ENCODE measurements around the gene CSRP3.
"Not testable (repeated sequence)": the region's sequence is repeated elsewhere in the genome, so short reads cannot be mapped to it uniquely, and the experiment has no call there.

CSRP3 gene

GRCh38 chr11:19163617-19164016 is 38.2 kb downstream of the CSRP3 start:
- no peaks in the 10 kb centered on the region for H3K9me3 ChIP-seq (ENCODE audit: control insufficient read depth, insufficient read depth, low read length)
- H3K36me3 ChIP-seq (ENCODE audit: control insufficient read depth, insufficient read depth, low read length): no peaks in the 10 kb centered on the region
- no peak overlapping the region for H3K4me3 ChIP-seq (ENCODE audit: low read length)
- no peak overlapping the region for H3K27ac ChIP-seq (ENCODE audit: low read length)
- H3K4me1 ChIP-seq (ENCODE audit: control insufficient read depth, insufficient read depth, low read length): no peaks in the 10 kb centered on the region
- H3K27me3 ChIP-seq (ENCODE audit: control insufficient read depth, insufficient read depth, low read length): no peaks in the 10 kb centered on the region
- WGBS (ENCODE audit: insufficient coverage, insufficient read length): no CpG with 5 or more reads among the region's 1 CpG
- DNase-seq (ENCODE audit: low read depth, low spot score): no peak

GRCh38 chr11:19162951-19163505 is 38.8 kb downstream of the CSRP3 start:
- no peak for DNase-seq (ENCODE audit: low read depth, low spot score)
- H3K4me3 ChIP-seq (ENCODE audit: low read length): no peak overlapping the region
- no CpG with 5 or more reads among the region's 1 CpG for WGBS (ENCODE audit: insufficient coverage, insufficient read length)
- no peaks in the 10 kb centered on the region for H3K9me3 ChIP-seq (ENCODE audit: control insufficient read depth, insufficient read depth, low read length)
- no peaks in the 10 kb centered on the region for H3K4me1 ChIP-seq (ENCODE audit: control insufficient read depth, insufficient read depth, low read length)
- H3K27me3 ChIP-seq (ENCODE audit: control insufficient read depth, insufficient read depth, low read length): no peaks in the 10 kb centered on the region
- H3K36me3 ChIP-seq (ENCODE audit: control insufficient read depth, insufficient read depth, low read length): no peaks in the 10 kb centered on the region
- H3K27ac ChIP-seq (ENCODE audit: low read length): no peak overlapping the region

- no peak for DNase-seq (ENCODE audit: low read depth, low spot score)
- Histone ChIP-seq H3K4me3 (ENCODE audit: low read length) (no peak overlapping the region), H3K27ac (ENCODE audit: low read length) (no peak overlapping the region), H3K4me1 (ENCODE audit: control insufficient read depth, insufficient read depth, low read length) (no peaks in the 10 kb centered on the region), H3K9me3 (ENCODE audit: control insufficient read depth, insufficient read depth, low read length) (no peaks in the 10 kb centered on the region), H3K27me3 (ENCODE audit: control insufficient read depth, insufficient read depth, low read length) (no peaks in the 10 kb centered on the region), H3K36me3 (ENCODE audit: control insufficient read depth, insufficient read depth, low read length) (no peaks in the 10 kb centered on the region)
- no CpG with 5 or more reads among the region's 2 CpGs for WGBS (ENCODE audit: insufficient coverage, insufficient read length)
Measured at GRCh38 chr11:19161651-19162050, 40.1 kb downstream of the CSRP3 start.

GRCh38 chr11:19160847-19161246 is 40.9 kb downstream of the CSRP3 start:
- WGBS (ENCODE audit: insufficient coverage, insufficient read length): no CpG with 5 or more reads among the region's 6 CpGs
- no peaks in the 10 kb centered on the region for H3K9me3 ChIP-seq (ENCODE audit: control insufficient read depth, insufficient read depth, low read length)
- DNase-seq (ENCODE audit: low read depth, low spot score): no peak
- H3K27me3 ChIP-seq (ENCODE audit: control insufficient read depth, insufficient read depth, low read length): no peaks in the 10 kb centered on the region
- no peak overlapping the region for H3K4me3 ChIP-seq (ENCODE audit: low read length)
- H3K4me1 ChIP-seq (ENCODE audit: control insufficient read depth, insufficient read depth, low read length): no peaks in the 10 kb centered on the region
- H3K27ac ChIP-seq (ENCODE audit: low read length): no peak overlapping the region
- H3K36me3 ChIP-seq (ENCODE audit: control insufficient read depth, insufficient read depth, low read length): no peaks in the 10 kb centered on the region

GRCh38 chr11:19156892-19157291 is 44.9 kb downstream of the CSRP3 start:
- no peaks in the 10 kb centered on the region for H3K4me1 ChIP-seq (ENCODE audit: control insufficient read depth, insufficient read depth, low read length)
- H3K36me3 ChIP-seq (ENCODE audit: control insufficient read depth, insufficient read depth, low read length): no peaks in the 10 kb centered on the region
- H3K27ac ChIP-seq (ENCODE audit: low read length): no peak overlapping the region
- no peak overlapping the region for H3K4me3 ChIP-seq (ENCODE audit: low read length)
- no CpG with 5 or more reads among the region's 3 CpGs for WGBS (ENCODE audit: insufficient coverage, insufficient read length)
- no peak for DNase-seq (ENCODE audit: low read depth, low spot score)
- H3K9me3 ChIP-seq (ENCODE audit: control insufficient read depth, insufficient read depth, low read length): no peaks in the 10 kb centered on the region
- H3K27me3 ChIP-seq (ENCODE audit: control insufficient read depth, insufficient read depth, low read length): no peaks in the 10 kb centered on the region

- Histone ChIP-seq H3K36me3 (ENCODE audit: control insufficient read depth, insufficient read depth, low read length) (no peaks in the 10 kb centered on the region), H3K9me3 (ENCODE audit: control insufficient read depth, insufficient read depth, low read length) (no peaks in the 10 kb centered on the region), H3K4me1 (ENCODE audit: control insufficient read depth, insufficient read depth, low read length) (no peaks in the 10 kb centered on the region), H3K27ac (ENCODE audit: low read length) (no peak overlapping the region), H3K27me3 (ENCODE audit: control insufficient read depth, insufficient read depth, low read length) (no peaks in the 10 kb centered on the region), H3K4me3 (ENCODE audit: low read length) (no peak overlapping the region)
- DNase-seq (ENCODE audit: low read depth, low spot score): no peak
- no CpG with 5 or more reads among the region's 3 CpGs for WGBS (ENCODE audit: insufficient coverage, insufficient read length)
Measured at GRCh38 chr11:19145319-19145718, 56.5 kb downstream of the CSRP3 start.

GRCh38 chr11:19136884-19137283 is 64.9 kb downstream of the CSRP3 start:
- not testable (repeated sequence) for H3K27ac ChIP-seq (ENCODE audit: low read length); H3K36me3 ChIP-seq (ENCODE audit: control insufficient read depth, insufficient read depth, low read length); DNase-seq (ENCODE audit: low read depth, low spot score); H3K4me1 ChIP-seq (ENCODE audit: control insufficient read depth, insufficient read depth, low read length); H3K9me3 ChIP-seq (ENCODE audit: control insufficient read depth, insufficient read depth, low read length); H3K27me3 ChIP-seq (ENCODE audit: control insufficient read depth, insufficient read depth, low read length); H3K4me3 ChIP-seq (ENCODE audit: low read length)
- no CpG with 5 or more reads among the region's 4 CpGs for WGBS (ENCODE audit: insufficient coverage, insufficient read length)

GRCh38 chr11:19134004-19134403 is 67.8 kb downstream of the CSRP3 start:
- no peak for DNase-seq (ENCODE audit: low read depth, low spot score)
- peaks cover 2% of the 10 kb centered on the region; the same call in 1 of the 2 replicates for H3K36me3 ChIP-seq (ENCODE audit: control insufficient read depth, insufficient read depth, low read length)
- no peaks in the 10 kb centered on the region for H3K27me3 ChIP-seq (ENCODE audit: control insufficient read depth, insufficient read depth, low read length)
- no CpG with 5 or more reads among the region's 1 CpG for WGBS (ENCODE audit: insufficient coverage, insufficient read length)
- H3K27ac ChIP-seq (ENCODE audit: low read length): no peak overlapping the region
- no peaks in the 10 kb centered on the region for H3K4me1 ChIP-seq (ENCODE audit: control insufficient read depth, insufficient read depth, low read length)
- no peak overlapping the region for H3K4me3 ChIP-seq (ENCODE audit: low read length)
- H3K9me3 ChIP-seq (ENCODE audit: control insufficient read depth, insufficient read depth, low read length): no peaks in the 10 kb centered on the region

Data from iPS DF 6.9 (cell line).